ENCODE measurements around the gene TOX3. TPM values are rescaled to one million over a fixed set of nuclear protein-coding genes. Genes with fewer than 3 reads are reported as not detected.

The TOX3 gene
- total RNA-seq, 1 donor from 2014 or later: 10.5 TPM

GRCh38 chr16:52489894-52490293, 57.0 kb downstream of the TOX3 start:
- no peak overlapping the region for H3K4me3 ChIP-seq (ENCODE audit: low read depth, low read length)
- no peak for TF ChIP-seq CTCF (conservative IDR thresholded peaks at IDR 0.05; ENCODE audit: low read depth, low read length)
- DNase-seq (ENCODE audit: low read depth): no peak

DNA sequence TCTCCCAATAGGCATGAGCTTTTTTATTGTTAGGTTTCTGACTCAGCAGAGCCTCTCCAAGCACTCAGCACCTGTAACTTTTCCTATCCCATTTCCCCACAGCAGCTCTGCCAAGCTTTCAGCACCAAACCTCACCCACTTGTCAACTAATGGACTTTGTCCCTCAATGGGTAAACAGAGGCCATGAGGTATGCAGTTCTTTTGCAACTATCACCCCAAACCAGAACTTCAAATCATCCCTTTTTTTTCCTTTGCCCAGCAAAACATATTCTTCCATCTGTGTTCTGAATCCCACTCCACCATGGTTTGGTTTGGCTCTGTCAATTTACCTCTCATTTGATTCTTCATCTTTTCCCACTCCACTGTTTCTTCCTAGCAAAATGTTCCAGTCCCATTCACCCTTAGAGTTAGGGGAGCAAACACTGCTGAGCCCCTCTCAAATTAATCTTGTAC, 58.1 kb downstream of the TOX3 start:
- H3K4me3 ChIP-seq (ENCODE audit: low read depth, low read length): no peak overlapping the region
- no peak for TF ChIP-seq CTCF (conservative IDR thresholded peaks at IDR 0.05; ENCODE audit: low read depth, low read length)
- no peak for DNase-seq (ENCODE audit: low read depth)

- no peak for TF ChIP-seq CTCF (conservative IDR thresholded peaks at IDR 0.05; ENCODE audit: low read depth, low read length)
- H3K4me3 ChIP-seq (ENCODE audit: low read depth, low read length): no peak overlapping the region
Observed at GRCh38 chr16:52487849-52488457, 59.0 kb downstream of the TOX3 start.

GRCh38 chr16:52480237-52480636, 66.7 kb downstream of the TOX3 start:
- TF ChIP-seq CTCF (conservative IDR thresholded peaks at IDR 0.05; ENCODE audit: low read depth, low read length): no peak
- no peak overlapping the region for H3K4me3 ChIP-seq (ENCODE audit: low read depth, low read length)
- DNase-seq (ENCODE audit: low read depth): no peak

More at GRCh38 chr16:52487849-52488457, 59.0 kb downstream of the TOX3 start:
- DNase-seq (ENCODE audit: low read depth): no peak

GRCh38 chr16:52476111-52476510, 70.8 kb downstream of the TOX3 start:
- no peak for TF ChIP-seq CTCF (conservative IDR thresholded peaks at IDR 0.05; ENCODE audit: low read depth, low read length)
- DNase-seq (ENCODE audit: low read depth): no peak
- no peak overlapping the region for H3K4me3 ChIP-seq (ENCODE audit: low read depth, low read length)

GRCh38 chr16:52474679-52475078, 72.3 kb downstream of the TOX3 start:
- no peak overlapping the region for H3K4me3 ChIP-seq (ENCODE audit: low read depth, low read length)
- no peak for TF ChIP-seq CTCF (conservative IDR thresholded peaks at IDR 0.05; ENCODE audit: low read depth, low read length)
- DNase-seq (ENCODE audit: low read depth): no peak

DNA sequence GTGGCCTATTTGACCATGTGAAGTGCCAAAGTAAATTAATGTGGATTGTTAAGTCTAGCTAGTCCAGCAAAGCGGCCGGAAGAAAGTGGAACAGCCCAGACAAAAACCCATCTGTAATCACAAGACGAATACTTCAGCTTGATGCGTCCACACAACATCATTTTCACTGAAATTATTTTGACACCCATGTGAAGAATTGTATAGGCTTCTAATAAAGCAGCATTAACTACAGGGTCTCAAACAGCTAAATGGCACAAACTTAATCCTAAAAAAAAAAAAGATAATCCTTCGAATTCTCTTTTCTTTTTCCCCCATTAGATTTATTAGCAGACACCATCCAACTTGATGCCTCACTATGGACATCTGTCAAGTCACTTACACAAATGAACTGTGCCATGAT, 73.8 kb downstream of the TOX3 start:
- no peak for TF ChIP-seq CTCF (conservative IDR thresholded peaks at IDR 0.05; ENCODE audit: low read depth, low read length)
- no peak for DNase-seq (ENCODE audit: low read depth)
- H3K4me3 ChIP-seq (ENCODE audit: low read depth, low read length): no peak overlapping the region

Data from epithelial cell of proximal tubule (primary cell).